ENCODE results near the gene KLHL29.

Gene KLHL29

GRCh38 chr2:23616630-23617029, 231.7 kb downstream of the KLHL29 start:
- no peak for DNase-seq (ENCODE audit: low read depth in 2 of 2)

- DNase-seq (ENCODE audit: low read depth in 2 of 2): no peak
Observed at GRCh38 chr2:23617167-23617810, 232.3 kb downstream of the KLHL29 start.

DNA sequence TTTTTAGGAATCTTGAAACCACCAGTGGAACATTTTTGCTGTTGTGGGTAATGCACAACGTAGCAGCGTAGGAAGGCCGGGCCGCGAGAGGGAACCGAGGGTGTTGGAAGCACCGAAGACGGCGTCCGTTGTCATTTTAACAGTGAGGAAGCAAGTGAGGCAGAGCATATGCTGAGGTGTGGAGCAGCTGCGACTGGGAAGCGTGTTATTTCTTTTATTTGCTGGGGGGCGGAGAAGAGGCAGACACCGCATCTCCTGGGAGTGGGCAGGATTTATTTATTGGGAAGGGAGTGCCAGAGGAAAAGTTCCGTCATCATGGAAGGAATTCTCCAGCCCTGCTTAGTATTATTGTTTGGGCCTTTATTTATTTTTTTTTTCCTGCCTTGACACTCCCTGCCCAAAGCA, 232.8 kb downstream of the KLHL29 start:
- no peak for DNase-seq (ENCODE audit: low read depth in 2 of 2)

DNA sequence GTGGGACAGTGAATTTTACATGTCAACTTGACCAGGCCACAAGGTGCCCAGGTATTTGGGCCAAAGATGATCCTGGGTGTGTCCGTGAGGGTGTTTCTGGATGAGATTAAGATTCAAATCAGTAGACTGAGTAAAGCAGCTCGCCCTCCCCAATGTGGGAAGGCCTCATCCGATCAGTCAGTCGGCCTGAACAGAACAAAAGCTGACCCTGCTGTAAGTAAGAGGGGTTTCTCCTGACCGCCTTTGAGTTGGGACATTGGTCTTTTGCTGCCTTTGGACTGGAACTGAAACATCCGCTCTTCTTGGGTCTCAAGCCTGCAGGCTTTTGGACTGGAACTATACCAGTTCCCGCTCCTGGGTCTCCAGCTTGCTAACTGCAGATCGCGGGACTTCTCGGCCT, 233.3 kb downstream of the KLHL29 start:
- no peak for DNase-seq (ENCODE audit: low read depth in 2 of 2)

- DNase-seq (ENCODE audit: low read depth in 2 of 2): no peak
Observed at GRCh38 chr2:23618794-23619530, 234.0 kb downstream of the KLHL29 start.

DNA sequence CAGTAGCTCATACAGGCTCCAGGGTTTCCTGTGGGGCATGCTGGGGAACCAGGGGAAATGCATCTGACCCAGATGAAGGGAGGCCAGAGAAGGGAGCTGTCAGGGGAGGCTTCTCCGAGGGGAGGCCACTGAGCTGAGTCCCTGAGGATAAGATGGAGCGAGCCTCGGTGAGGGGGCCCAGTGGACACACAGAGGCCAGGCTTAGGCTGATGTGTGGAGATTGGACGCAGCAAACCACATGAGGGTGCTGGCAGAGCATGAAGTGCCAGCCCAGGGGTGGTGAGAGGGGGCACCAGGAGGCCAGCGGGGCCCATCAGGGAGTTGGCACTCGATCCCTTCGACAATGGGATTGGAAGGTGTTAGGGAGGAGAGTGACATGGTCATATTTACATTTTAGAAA, 235.0 kb downstream of the KLHL29 start:
- no peak for DNase-seq (ENCODE audit: low read depth in 2 of 2)

DNA sequence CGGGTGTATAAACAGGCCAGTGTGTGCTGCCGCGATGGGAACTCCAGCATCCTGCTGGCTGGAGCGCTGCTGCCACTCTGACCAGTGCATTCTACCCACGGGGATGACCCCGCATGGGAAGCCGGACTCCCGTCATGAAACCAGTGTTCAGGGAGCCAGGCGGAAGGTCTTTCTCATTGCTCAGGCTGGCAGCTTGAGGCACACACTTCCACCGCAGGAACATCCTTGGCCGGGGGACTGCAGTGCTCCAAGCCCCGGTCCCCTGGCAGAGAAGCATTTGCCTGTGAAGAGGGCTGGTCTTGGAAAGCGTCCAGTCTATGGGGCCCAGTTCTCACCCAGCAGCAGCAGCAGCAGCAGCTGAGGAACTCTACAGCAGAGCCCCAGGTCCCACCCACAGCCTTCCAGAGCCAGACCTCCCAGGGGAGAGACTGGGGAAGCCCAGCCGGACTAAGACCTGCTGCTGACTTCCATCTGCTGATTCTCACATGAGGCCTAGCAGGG, 235.9 kb downstream of the KLHL29 start:
- DNase-seq (ENCODE audit: low read depth in 2 of 2): no peak

GRCh38 chr2:23621616-23622015, 236.6 kb downstream of the KLHL29 start:
- DNase-seq (ENCODE audit: low read depth in 2 of 2): no peak

DNA sequence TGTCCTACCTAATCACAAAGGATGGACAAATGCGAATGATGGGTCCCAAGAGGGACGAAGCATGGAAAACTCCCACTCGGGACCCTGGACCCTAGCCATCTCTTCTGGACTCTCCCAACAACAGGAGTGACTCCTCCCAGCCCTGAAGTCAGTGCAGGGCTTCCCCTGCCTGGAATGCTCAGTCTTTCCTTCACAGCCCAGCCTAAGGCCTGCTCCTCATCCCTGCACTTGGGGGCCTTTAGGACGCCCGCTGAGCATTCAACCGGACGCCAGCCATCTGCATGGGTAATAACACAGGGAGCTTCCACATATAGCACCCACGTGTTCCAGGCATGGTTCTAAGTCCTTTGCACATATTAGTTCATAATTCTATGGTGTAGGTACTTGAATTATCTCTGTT, 237.5 kb downstream of the KLHL29 start:
- no peak for DNase-seq (ENCODE audit: low read depth in 2 of 2)

- no peak for DNase-seq (ENCODE audit: low read depth in 2 of 2)
Observed at GRCh38 chr2:23622966-23623675, 238.1 kb downstream of the KLHL29 start.

- no peak for DNase-seq (ENCODE audit: low read depth in 2 of 2)
Observed at GRCh38 chr2:23624378-23624777, 239.4 kb downstream of the KLHL29 start.

DNA sequence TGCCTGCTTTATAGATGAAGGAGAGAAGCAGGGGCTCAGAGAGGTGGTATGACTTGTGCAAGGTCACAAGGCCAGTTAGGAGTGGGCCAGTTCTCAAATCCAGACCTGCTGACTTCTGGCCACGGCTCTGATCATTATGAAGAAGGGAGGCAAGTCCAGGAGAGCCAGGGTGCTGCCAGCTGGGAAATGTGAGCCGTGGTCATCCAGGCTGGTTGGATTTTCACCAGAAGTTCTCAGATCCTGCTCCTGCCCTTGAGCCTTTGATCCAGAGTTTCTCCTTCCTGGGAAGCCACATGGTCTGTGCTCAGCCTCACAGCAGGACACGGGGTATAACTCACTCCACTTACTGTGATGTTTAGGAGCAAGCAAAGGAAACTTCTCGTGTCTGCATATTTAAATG, 239.9 kb downstream of the KLHL29 start:
- no peak for DNase-seq (ENCODE audit: low read depth in 2 of 2)

DNA sequence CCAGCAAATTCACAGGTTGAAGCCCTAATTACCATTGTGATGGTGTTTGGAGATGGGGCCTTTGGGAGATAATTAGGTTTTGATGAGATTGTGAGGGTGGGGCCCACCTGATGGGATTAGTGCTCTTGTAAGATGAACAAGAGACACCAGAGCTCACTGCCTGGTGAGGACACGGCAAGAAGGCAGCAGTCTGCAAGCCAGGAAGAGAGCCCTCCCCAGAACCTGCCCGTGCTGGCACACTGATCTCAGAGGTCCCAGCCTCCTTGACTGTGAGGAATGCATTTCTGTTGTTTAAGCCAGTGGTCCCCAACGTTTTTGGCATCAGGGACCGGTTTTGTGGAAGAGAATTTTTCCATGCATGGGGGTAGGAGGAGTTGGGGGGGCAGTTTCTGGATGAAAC, 240.7 kb downstream of the KLHL29 start:
- no peak for DNase-seq (ENCODE audit: low read depth in 2 of 2)

DNA sequence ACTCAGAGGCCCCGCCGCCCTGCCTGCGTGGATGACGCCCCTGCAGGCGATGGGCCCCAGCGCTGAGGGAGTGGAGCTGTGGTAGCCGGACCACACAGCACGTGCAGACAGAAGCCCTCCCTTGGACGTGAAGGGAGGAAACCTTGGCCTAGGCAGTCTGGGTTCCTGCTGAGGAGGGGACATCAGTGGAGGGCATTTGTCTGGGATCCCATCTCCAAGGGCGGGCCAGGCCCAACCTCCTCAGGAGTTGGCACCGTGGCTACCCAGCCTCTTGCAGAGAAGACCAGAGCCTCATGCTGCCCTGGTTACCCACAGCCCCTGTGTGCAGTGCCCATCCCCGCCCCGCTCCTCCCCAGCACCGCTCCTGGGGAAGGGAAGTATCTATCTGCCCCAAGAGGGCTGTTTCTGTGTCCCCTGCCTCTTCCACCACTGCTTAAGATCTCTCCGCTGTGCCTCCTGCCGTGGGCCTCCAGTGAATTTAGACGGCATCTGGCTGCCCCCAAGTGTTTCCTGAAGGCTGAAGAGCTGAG, 241.8 kb downstream of the KLHL29 start:
- no peak for DNase-seq (ENCODE audit: low read depth in 2 of 2)

GRCh38 chr2:23627236-23628009, 242.4 kb downstream of the KLHL29 start:
- no peak for DNase-seq (ENCODE audit: low read depth in 2 of 2)

- no peak for DNase-seq (ENCODE audit: low read depth in 2 of 2)
Observed at GRCh38 chr2:23628926-23629771, 244.2 kb downstream of the KLHL29 start.

DNA sequence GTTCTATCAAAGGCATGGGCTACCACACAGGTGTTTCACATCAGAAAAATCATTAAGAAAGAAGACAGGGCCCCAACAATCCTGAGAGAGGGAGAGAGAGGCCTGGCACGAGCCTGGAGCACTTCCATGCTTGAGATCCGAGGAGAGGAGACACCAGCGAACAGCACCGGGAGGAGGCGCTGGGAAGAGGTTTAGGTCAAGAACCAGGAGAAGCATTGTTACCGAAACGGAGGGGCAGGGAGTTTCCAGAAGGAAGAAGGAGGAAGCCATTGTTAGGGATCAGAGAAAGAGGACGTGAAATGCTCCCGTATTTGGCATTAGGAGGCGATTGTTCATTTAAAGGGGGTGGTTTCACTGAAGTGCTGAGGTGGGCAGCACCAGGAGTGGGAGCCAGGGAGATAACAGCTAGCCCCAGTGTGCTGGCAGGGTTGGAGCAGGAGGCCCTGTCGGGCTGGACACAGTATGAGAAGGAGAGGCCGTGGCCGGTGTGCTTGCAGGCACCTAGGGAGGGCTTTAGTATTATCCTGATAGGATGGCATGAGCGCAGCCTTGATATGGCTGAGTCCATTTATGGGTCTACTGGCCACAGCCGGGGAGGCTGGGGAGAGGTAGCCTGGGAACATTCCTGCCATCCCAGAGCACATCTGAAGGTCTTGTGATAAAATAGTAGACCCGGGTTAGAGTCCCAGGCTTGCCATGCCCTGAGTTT, 244.9 kb downstream of the KLHL29 start:
- no peak for DNase-seq (ENCODE audit: low read depth in 2 of 2)

- no peak for DNase-seq (ENCODE audit: low read depth in 2 of 2)
Observed at GRCh38 chr2:23630961-23631360, 246.0 kb downstream of the KLHL29 start.

DNA sequence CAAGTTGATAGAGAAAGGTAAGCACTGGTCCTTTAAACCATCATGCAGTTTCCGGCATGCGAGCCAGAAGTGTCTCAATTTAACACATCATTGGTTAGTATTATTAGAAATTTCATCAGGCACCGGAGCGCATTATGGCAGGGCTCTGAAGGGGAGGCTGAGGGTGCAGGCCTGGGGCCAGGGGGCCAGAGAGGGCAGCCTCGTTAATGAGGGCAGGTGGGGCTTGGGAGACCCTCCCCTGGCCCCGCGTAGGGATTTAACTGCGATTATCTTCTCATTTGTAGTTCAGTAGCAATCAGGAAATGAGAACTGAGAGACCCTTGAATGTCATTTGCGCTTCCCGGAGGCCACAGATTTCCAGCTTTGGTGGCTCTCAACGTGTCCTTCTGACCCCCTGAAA, 246.4 kb downstream of the KLHL29 start:
- DNase-seq (ENCODE audit: low read depth in 2 of 2): no peak

DNA sequence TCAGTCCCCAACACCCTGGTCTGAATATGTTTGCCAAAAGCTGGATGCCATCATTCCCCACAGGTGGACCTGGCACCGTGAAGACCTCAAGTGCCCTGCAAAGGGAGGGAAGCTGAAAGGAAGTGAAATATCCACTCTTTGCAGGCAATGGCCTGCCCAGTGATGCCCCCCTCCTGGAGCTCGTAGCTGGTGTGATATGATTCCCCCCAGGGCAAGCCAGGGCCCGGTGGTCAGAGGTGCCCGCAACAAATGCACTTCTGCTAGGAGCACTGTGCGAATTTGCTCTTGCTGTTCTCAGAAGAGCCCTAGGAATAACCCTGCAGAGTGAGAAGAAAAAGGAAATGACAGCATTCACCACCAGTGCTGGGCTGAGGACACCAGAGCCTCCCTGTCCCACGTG, 247.4 kb downstream of the KLHL29 start:
- no peak for DNase-seq (ENCODE audit: low read depth in 2 of 2)

Data from stimulated activated CD8-positive, alpha-beta memory T cell treated with anti-CD3 and anti-CD28 coated beads, Interleukin-2, amount 100 ng/mL, for 1 hour (primary cell).